ENCODE results near the gene STK32B.

STK32B gene

DNA sequence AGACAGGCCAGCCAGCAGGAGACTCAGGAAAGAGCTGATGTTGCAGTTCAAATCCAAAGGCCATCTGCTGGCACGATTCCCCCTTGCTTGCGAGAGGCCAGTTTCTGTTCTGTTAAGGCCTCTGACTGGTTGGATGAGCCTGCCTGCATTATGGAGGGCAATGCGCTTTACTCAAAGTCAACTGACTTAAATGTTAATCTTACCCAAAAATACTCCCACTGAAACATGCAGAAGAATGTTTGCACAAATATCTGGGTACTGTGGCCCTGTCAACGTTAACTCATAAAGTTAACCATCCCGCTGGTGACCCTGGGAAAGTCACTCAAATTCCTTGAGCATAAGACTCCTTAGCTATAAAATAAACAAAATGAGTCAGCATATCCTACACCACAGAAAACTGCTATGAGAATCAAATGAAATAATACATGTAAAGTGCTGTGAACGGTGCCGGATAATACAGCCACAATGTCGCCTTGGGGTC lies 330.7 kb downstream of the STK32B start:
- H4K12ac ChIP-seq (ENCODE audit: low read depth, low read length), result no peak overlapping the region
- no peaks in the 10 kb centered on the region for H3K36me3 ChIP-seq (ENCODE audit: control insufficient read depth in 1 of 2, insufficient read depth in 2 of 2, low read length in 2 of 2)
- H2BK12ac ChIP-seq (ENCODE audit: low read length), result no peak overlapping the region
- H3K79me1 ChIP-seq (ENCODE audit: low read length), result no peaks in the 10 kb centered on the region
- no peaks in the 10 kb centered on the region for H3K9me3 ChIP-seq (ENCODE audit: insufficient read depth, low read depth, low read length)
- no peak overlapping the region for H2AK5ac ChIP-seq (ENCODE audit: low read length)
- no peaks in the 10 kb centered on the region for H3K4me1 ChIP-seq (ENCODE audit: control insufficient read depth in 1 of 2, insufficient read depth in 2 of 2, low read length in 2 of 2)
- WGBS (ENCODE audit: extremely low coverage, insufficient coverage, insufficient read length), result no CpG with 5 or more reads among the region's 8 CpGs
- H3K4me3 ChIP-seq (ENCODE audit: low read depth, low read length), result no peak overlapping the region
- H3K4ac ChIP-seq (ENCODE audit: low read depth, low read length), result no peak overlapping the region
- no peak overlapping the region for H2BK120ac ChIP-seq (ENCODE audit: insufficient read depth, low read length, poor library complexity)
- H4K8ac ChIP-seq (ENCODE audit: low read depth, low read length), result no peak overlapping the region
- H3K27me3 ChIP-seq (ENCODE audit: insufficient read depth, low read length), result no peaks in the 10 kb centered on the region
- H3K4me2 ChIP-seq (ENCODE audit: low read length), result no peak overlapping the region
- H3K9ac ChIP-seq (ENCODE audit: low read length), result no peak overlapping the region
- H4K91ac ChIP-seq (ENCODE audit: low read depth, low read length), result no peak overlapping the region
- DNase-seq, result no peak
- no peak overlapping the region for H3K14ac ChIP-seq (ENCODE audit: low read length)
- H3K27ac ChIP-seq (ENCODE audit: low read depth, low read length), result no peak overlapping the region
- no peaks in the 10 kb centered on the region for H3K79me2 ChIP-seq (ENCODE audit: control insufficient read depth, insufficient read depth, low read length, poor library complexity)
- H3K23ac ChIP-seq (ENCODE audit: low read length), result no peak overlapping the region
- H3K18ac ChIP-seq (ENCODE audit: low read length), result no peak overlapping the region
- no peak overlapping the region for H2BK5ac ChIP-seq (ENCODE audit: low read depth, low read length, poor library complexity)
- H2AFZ ChIP-seq (ENCODE audit: insufficient read depth, low read length, poor library complexity), result no peak overlapping the region

DNA sequence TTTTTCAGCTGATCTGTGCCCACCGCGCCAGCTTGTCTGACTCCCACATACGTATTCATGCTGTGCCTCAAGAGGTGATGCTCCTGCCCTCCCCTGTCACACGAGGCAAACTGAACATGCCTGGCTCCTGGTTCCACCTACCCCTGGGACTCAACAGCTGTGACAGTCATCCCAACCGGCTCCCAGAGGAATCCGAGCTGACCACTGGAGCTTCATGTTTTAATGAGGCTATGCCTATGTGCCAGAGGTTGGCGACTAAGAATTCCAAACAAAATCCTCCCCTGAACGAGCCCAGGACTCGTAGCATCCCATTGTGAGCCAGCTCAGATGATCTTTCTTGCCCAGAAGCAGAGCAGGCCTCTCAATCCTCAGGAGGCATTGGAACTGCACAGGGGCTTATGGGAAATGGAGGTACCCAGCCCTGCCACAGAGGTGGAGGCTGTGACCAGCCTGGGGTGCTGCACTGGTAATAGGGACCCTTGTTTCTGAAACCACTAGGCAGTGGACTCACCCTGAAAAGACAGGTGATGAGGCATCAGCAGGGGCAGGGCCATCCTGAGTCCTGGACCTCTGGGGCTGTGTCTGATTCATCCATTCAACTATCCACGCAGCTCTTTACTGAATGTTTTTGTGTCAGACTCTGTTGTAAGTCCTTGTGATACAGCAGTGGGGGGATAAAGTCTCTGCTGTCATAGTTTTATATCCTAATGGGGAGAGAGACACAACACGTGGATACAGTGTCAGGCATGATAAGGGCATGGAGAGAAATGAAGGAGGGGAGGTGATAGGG lies 332.1 kb downstream of the STK32B start:
- Histone ChIP-seq H2BK5ac (ENCODE audit: low read depth, low read length, poor library complexity) (no peak overlapping the region), H4K91ac (ENCODE audit: low read depth, low read length) (no peak overlapping the region)
- WGBS (ENCODE audit: extremely low coverage, insufficient coverage, insufficient read length), result no CpG with 5 or more reads among the region's 11 CpGs

DNA sequence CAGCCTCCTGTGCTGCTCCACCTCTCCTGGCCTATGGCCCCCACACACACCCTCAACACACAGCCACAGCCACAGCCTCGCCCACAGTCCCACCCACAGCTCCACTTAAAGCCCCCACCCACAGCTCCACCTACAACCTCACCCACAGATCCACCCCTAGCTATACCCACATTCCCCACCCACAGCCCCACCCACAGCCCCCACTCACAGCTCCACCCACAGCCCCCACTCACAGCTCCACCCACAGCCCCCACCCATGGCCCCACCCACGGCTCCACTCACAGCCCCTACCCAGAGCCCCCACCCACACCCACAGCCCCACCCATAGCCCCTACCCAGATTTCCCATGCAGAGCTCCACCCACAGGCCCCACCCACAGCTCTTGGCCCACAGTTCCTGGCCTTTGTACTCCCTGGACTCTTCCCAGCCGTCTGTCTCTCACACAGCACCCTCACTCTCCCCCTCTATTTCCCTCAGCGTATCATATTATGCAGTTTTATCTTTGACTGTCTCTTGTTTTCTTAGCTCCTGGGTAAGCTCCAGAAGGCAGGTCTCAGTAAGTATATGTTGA lies 334.5 kb downstream of the STK32B start:
- Histone ChIP-seq H3K4me2 (ENCODE audit: low read length) (no peak overlapping the region), H3K4ac (ENCODE audit: low read depth, low read length) (no peak overlapping the region), H3K36me3 (ENCODE audit: control insufficient read depth in 1 of 2, insufficient read depth in 2 of 2, low read length in 2 of 2) (no peaks in the 10 kb centered on the region), H3K4me3 (ENCODE audit: low read depth, low read length) (no peak overlapping the region), H3K23ac (ENCODE audit: low read length) (no peak overlapping the region), H3K27me3 (ENCODE audit: insufficient read depth, low read length) (no peaks in the 10 kb centered on the region), H3K4me1 (ENCODE audit: control insufficient read depth in 1 of 2, insufficient read depth in 2 of 2, low read length in 2 of 2) (no peaks in the 10 kb centered on the region), H2AFZ (ENCODE audit: insufficient read depth, low read length, poor library complexity) (no peak overlapping the region), H3K9ac (ENCODE audit: low read length) (no peak overlapping the region), H2BK120ac (ENCODE audit: insufficient read depth, low read length, poor library complexity) (no peak overlapping the region), H3K79me2 (ENCODE audit: control insufficient read depth, insufficient read depth, low read length, poor library complexity) (no peaks in the 10 kb centered on the region), H2BK12ac (ENCODE audit: low read length) (no peak overlapping the region), H2AK5ac (ENCODE audit: low read length) (no peak overlapping the region), H3K9me3 (ENCODE audit: insufficient read depth, low read depth, low read length) (peaks cover 4% of the 10 kb centered on the region), H3K14ac (ENCODE audit: low read length) (no peak overlapping the region), H3K79me1 (ENCODE audit: low read length) (no peaks in the 10 kb centered on the region), H4K8ac (ENCODE audit: low read depth, low read length) (no peak overlapping the region), H3K18ac (ENCODE audit: low read length) (no peak overlapping the region), H4K91ac (ENCODE audit: low read depth, low read length) (no peak overlapping the region), H2BK5ac (ENCODE audit: low read depth, low read length, poor library complexity) (no peak overlapping the region), H3K27ac (ENCODE audit: low read depth, low read length) (no peak overlapping the region), H4K12ac (ENCODE audit: low read depth, low read length) (no peak overlapping the region)
- WGBS (ENCODE audit: extremely low coverage, insufficient coverage, insufficient read length), result no CpG with 5 or more reads among the region's 4 CpGs
- no peak for DNase-seq

More for the DNA sequence above, 332.1 kb downstream of the STK32B start:
- H3K27ac ChIP-seq (ENCODE audit: low read depth, low read length), result no peak overlapping the region
- H2BK120ac ChIP-seq (ENCODE audit: insufficient read depth, low read length, poor library complexity), result no peak overlapping the region
- no peaks in the 10 kb centered on the region for H3K4me1 ChIP-seq (ENCODE audit: control insufficient read depth in 1 of 2, insufficient read depth in 2 of 2, low read length in 2 of 2)
- H3K14ac ChIP-seq (ENCODE audit: low read length), result no peak overlapping the region
- H3K18ac ChIP-seq (ENCODE audit: low read length), result no peak overlapping the region
- no peaks in the 10 kb centered on the region for H3K36me3 ChIP-seq (ENCODE audit: control insufficient read depth in 1 of 2, insufficient read depth in 2 of 2, low read length in 2 of 2)
- H2BK12ac ChIP-seq (ENCODE audit: low read length), result no peak overlapping the region
- no peak overlapping the region for H3K4me3 ChIP-seq (ENCODE audit: low read depth, low read length)
- H2AK5ac ChIP-seq (ENCODE audit: low read length), result no peak overlapping the region
- H4K12ac ChIP-seq (ENCODE audit: low read depth, low read length), result no peak overlapping the region
- no peak overlapping the region for H3K4me2 ChIP-seq (ENCODE audit: low read length)
- H2AFZ ChIP-seq (ENCODE audit: insufficient read depth, low read length, poor library complexity), result no peak overlapping the region
- no peak overlapping the region for H3K23ac ChIP-seq (ENCODE audit: low read length)
- DNase-seq, result no peak
- no peak overlapping the region for H4K8ac ChIP-seq (ENCODE audit: low read depth, low read length)
- H3K79me2 ChIP-seq (ENCODE audit: control insufficient read depth, insufficient read depth, low read length, poor library complexity), result no peaks in the 10 kb centered on the region
- no peak overlapping the region for H3K9ac ChIP-seq (ENCODE audit: low read length)
- peaks cover 4% of the 10 kb centered on the region for H3K9me3 ChIP-seq (ENCODE audit: insufficient read depth, low read depth, low read length)
- no peaks in the 10 kb centered on the region for H3K79me1 ChIP-seq (ENCODE audit: low read length)
- no peaks in the 10 kb centered on the region for H3K27me3 ChIP-seq (ENCODE audit: insufficient read depth, low read length)
- H3K4ac ChIP-seq (ENCODE audit: low read depth, low read length), result no peak overlapping the region

DNA sequence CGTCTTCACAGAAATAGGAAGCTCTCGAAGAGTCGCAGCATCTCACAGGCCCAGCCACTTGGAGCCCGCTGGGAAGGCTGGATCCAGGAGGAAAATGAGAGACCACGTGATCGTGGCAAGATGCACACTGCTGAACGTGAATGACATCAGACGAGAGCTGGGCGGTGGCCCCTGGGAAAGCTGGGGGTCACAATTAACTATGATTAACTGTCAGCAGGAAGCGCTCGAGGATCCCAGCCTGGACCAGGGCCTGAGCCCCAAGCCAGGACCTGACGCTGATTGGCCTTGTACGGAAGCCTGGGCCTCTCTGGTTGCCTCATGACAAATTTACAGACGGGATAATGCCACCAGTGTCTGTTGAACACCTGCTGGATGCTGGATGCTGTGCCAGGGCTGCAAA lies 335.6 kb downstream of the STK32B start:
- WGBS (ENCODE audit: extremely low coverage, insufficient coverage, insufficient read length), result no CpG with 5 or more reads among the region's 14 CpGs

More for the DNA sequence above, 335.6 kb downstream of the STK32B start:
- Histone ChIP-seq H3K27me3 (ENCODE audit: insufficient read depth, low read length) (no peaks in the 10 kb centered on the region), H2AFZ (ENCODE audit: insufficient read depth, low read length, poor library complexity) (no peak overlapping the region), H3K14ac (ENCODE audit: low read length) (no peak overlapping the region), H3K79me1 (ENCODE audit: low read length) (no peaks in the 10 kb centered on the region), H3K9ac (ENCODE audit: low read length) (no peak overlapping the region), H3K36me3 (ENCODE audit: control insufficient read depth in 1 of 2, insufficient read depth in 2 of 2, low read length in 2 of 2) (no peaks in the 10 kb centered on the region), H3K18ac (ENCODE audit: low read length) (no peak overlapping the region), H4K8ac (ENCODE audit: low read depth, low read length) (no peak overlapping the region), H4K12ac (ENCODE audit: low read depth, low read length) (no peak overlapping the region), H2BK12ac (ENCODE audit: low read length) (no peak overlapping the region), H2AK5ac (ENCODE audit: low read length) (no peak overlapping the region), H3K9me3 (ENCODE audit: insufficient read depth, low read depth, low read length) (peaks cover 4% of the 10 kb centered on the region), H3K23ac (ENCODE audit: low read length) (no peak overlapping the region), H3K27ac (ENCODE audit: low read depth, low read length) (no peak overlapping the region), H3K4me1 (ENCODE audit: control insufficient read depth in 1 of 2, insufficient read depth in 2 of 2, low read length in 2 of 2) (no peaks in the 10 kb centered on the region), H3K79me2 (ENCODE audit: control insufficient read depth, insufficient read depth, low read length, poor library complexity) (no peaks in the 10 kb centered on the region), H3K4ac (ENCODE audit: low read depth, low read length) (no peak overlapping the region), H2BK5ac (ENCODE audit: low read depth, low read length, poor library complexity) (no peak overlapping the region), H3K4me2 (ENCODE audit: low read length) (no peak overlapping the region), H4K91ac (ENCODE audit: low read depth, low read length) (no peak overlapping the region), H2BK120ac (ENCODE audit: insufficient read depth, low read length, poor library complexity) (no peak overlapping the region), H3K4me3 (ENCODE audit: low read depth, low read length) (no peak overlapping the region)
- no peak for DNase-seq
